HEK293 (cell line): ENCODE data around the gene MYCBPAP.

Experiments used
- CTCF ChIA-PET: fragments of 350-600 bp; formaldehyde crosslinking; extraction: SDS; loops from one replicate; lab custom pipeline; 2021; ENCODE audit warnings: antibody characterized with exemption; lab: Yijun Ruan, JAX
- POLR2A ChIA-PET: fragments of 300-600 bp; formaldehyde crosslinking; extraction: SDS; loops from one replicate; lab custom pipeline; 2020; ENCODE audit warnings: antibody characterized with exemption, inconsistent platforms; lab: Yijun Ruan, JAX
- H3K27ac ChIP-seq: fragments of 200-500 bp; sonication (Bioruptor generic); 2 replicates; pipeline ENCODE4 v1.5.1; 2014; ENCODE audit warnings: low read depth, low read length, control low read depth, inconsistent platforms; ENCODE audit errors: extremely low read depth
- H3K36me3 ChIP-seq, 2 experiments: fragments of 200-500 bp in 1 of 2; sonication (Bioruptor generic) in 1 of 2; 1 replicate in 1 of 2; 2 replicates in 1 of 2; pipeline ENCODE4 v1.5.1; 2014 to 2017; ENCODE audit warnings: inconsistent platforms in 2 of 2, low read length in 2 of 2; ENCODE audit not compliant: control insufficient read depth in 2 of 2, insufficient read depth in 1 of 2
- H3K4me1 ChIP-seq: fragments of 200-500 bp; sonication (Bioruptor generic); 2 replicates; pipeline ENCODE4 v1.5.1; 2014; ENCODE audit warnings: mild to moderate bottlenecking, low read length, inconsistent platforms; ENCODE audit not compliant: control insufficient read depth, insufficient read depth
- H3K4me3 ChIP-seq: 2 replicates; pipeline ENCODE4 v1.5.1; 2011; ENCODE audit warnings: low read depth, mild to moderate bottlenecking, control low read depth, low read length, moderate library complexity
- H3K9me3 ChIP-seq: fragments of 200-500 bp; sonication (Bioruptor generic); 2 replicates; pipeline ENCODE4 v1.5.1; 2014; ENCODE audit warnings: low read depth, low read length, inconsistent platforms; ENCODE audit not compliant: control insufficient read depth, insufficient read depth
- KLF1 ChIP-seq: fragments of 450-650 bp; formaldehyde crosslinking; IDR thresholded peaks from 2 replicates; pipeline ENCODE4 v1.5.1; 2016; ENCODE audit warnings: missing biosample characterization, missing genetic modification characterization
- REPIN1 ChIP-seq: fragments of 450-650 bp; formaldehyde crosslinking; IDR thresholded peaks from 2 replicates; pipeline ENCODE4 v1.5.1; 2017; ENCODE audit warnings: missing biosample characterization, missing genetic modification characterization, low read depth
- ZBTB17 ChIP-seq: fragments of 450-650 bp; formaldehyde crosslinking; IDR thresholded peaks from 2 replicates; pipeline ENCODE4 v1.5.1; 2016; ENCODE audit warnings: missing biosample characterization, missing genetic modification characterization
- ZBTB48 ChIP-seq: fragments of 450-650 bp; formaldehyde crosslinking; IDR thresholded peaks from 2 replicates; pipeline ENCODE4 v1.5.1; 2016; ENCODE audit warnings: missing biosample characterization, missing genetic modification characterization
- ZIC2 ChIP-seq: fragments of 450-650 bp; formaldehyde crosslinking; IDR thresholded peaks from 2 replicates; pipeline ENCODE4 v1.5.1; 2016; ENCODE audit warnings: missing biosample characterization, missing genetic modification characterization
- ZNF155 ChIP-seq: fragments of 450-650 bp; formaldehyde crosslinking; IDR thresholded peaks from 2 replicates; pipeline ENCODE4 v1.5.1; 2016; ENCODE audit warnings: missing biosample characterization, missing genetic modification characterization
- ZNF184 ChIP-seq: fragments of 450-650 bp; IDR thresholded peaks from 2 replicates; pipeline ENCODE4 v1.5.1; 2018; ENCODE audit warnings: missing biosample characterization, mild to moderate bottlenecking, missing genetic modification characterization
- ZNF2 ChIP-seq: fragments of 450-650 bp; formaldehyde crosslinking; IDR thresholded peaks from 2 replicates; pipeline ENCODE4 v1.5.1; 2016; ENCODE audit warnings: missing biosample characterization, missing genetic modification characterization
- ZNF501 ChIP-seq: fragments of 450-650 bp; formaldehyde crosslinking; IDR thresholded peaks from 2 replicates; pipeline ENCODE4 v1.5.1; 2016; ENCODE audit warnings: missing biosample characterization, missing genetic modification characterization
- TF ChIP-seq, protein P1 (sequence below): fragments of 450-650 bp; formaldehyde crosslinking; IDR thresholded peaks from 2 replicates; pipeline ENCODE4 v1.5.1; 2016; ENCODE audit warnings: missing biosample characterization, missing genetic modification characterization
- TF ChIP-seq, protein P2 (sequence below): fragments of 450-650 bp; formaldehyde crosslinking; IDR thresholded peaks from 2 replicates; pipeline ENCODE4 v1.5.1; 2016; ENCODE audit warnings: missing biosample characterization, missing genetic modification characterization, low read depth
- TF ChIP-seq, protein P3 (sequence below): IDR thresholded peaks from 2 replicates; pipeline ENCODE4 v1.6.1; 2011; ENCODE audit warnings: mild to moderate bottlenecking, low read depth, low read length, borderline replicate concordance
- TF ChIP-seq, protein P4 (sequence below): fragments of 450-650 bp; formaldehyde crosslinking; IDR thresholded peaks from 2 replicates; pipeline ENCODE4 v1.5.1; 2016; ENCODE audit warnings: missing biosample characterization, missing genetic modification characterization

Gene MYCBPAP

DNA sequence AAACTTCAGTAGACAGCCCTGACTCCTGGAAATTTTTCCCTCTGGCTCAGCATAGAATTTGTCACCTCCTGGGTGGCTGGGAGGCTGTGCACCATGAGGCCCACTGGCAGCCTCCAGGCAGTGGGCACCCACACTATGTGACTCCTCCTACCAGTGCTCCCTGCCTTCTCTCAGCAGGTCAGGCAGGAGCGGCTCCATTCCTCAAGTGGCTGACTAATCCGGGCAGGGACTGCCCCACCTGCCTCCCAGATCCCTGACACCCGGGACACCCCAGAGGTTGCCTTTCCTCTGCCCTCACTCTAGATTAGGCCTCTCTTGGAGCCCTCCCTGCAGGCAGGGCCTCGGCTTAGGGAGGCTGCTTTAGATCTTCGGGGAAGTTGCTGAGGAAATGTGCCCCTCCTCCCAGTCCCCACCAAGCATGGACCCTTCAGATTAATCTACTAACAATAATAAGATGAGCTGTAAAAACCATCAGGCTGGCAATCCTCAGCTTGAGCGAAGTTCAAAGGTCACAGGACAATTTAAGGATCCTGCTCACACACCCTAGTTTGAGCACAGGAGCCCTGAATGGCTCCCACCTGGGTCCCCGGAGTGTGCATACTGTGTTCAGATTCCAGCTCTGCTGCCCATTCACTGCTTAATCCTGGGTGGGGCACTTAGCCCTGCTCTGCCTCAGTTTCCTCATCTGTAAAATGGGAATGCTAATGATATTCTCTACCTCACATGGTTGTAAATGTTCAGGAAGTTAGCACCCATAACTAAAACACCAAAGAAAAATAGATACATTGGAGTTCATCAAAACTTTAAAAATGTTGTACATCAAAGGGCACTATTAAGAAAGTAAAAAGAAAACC is 10.0 kb upstream of the MYCBPAP start:
- H3K27ac ChIP-seq = no peak overlapping the region
- no peaks in the 10 kb centered on the region for H3K36me3 ChIP-seq
- H3K9me3 ChIP-seq = no peaks in the 10 kb centered on the region
- TF ChIP-seq, protein P1, sequence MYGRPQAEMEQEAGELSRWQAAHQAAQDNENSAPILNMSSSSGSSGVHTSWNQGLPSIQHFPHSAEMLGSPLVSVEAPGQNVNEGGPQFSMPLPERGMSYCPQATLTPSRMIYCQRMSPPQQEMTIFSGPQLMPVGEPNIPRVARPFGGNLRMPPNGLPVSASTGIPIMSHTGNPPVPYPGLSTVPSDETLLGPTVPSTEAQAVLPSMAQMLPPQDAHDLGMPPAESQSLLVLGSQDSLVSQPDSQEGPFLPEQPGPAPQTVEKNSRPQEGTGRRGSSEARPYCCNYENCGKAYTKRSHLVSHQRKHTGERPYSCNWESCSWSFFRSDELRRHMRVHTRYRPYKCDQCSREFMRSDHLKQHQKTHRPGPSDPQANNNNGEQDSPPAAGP (tag by site-specific recombination) = peak; percentile 47; the same call in 1 of the 2 replicates
- TF ChIP-seq ZIC2 (tag by site-specific recombination) = peak; percentile 60
- TF ChIP-seq, protein P2, sequence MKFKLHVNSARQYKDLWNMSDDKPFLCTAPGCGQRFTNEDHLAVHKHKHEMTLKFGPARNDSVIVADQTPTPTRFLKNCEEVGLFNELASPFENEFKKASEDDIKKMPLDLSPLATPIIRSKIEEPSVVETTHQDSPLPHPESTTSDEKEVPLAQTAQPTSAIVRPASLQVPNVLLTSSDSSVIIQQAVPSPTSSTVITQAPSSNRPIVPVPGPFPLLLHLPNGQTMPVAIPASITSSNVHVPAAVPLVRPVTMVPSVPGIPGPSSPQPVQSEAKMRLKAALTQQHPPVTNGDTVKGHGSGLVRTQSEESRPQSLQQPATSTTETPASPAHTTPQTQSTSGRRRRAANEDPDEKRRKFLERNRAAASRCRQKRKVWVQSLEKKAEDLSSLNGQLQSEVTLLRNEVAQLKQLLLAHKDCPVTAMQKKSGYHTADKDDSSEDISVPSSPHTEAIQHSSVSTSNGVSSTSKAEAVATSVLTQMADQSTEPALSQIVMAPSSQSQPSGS (tag by site-specific recombination) = no peak
- ChIA-PET CTCF (interaction anchor here (0.7 to 7.5 kb wide), 2 partner anchors 13 to 439 kb away, joined by 3 to 95 read pairs; no protein-coding TSS in a partner anchor), POLR2A (no interaction called here)
- H3K4me3 ChIP-seq = no peak overlapping the region
- H3K4me1 ChIP-seq = 0 out of 2 replicates have a peak, but pooled peaks cover 3% of the 10 kb centered on the region

DNA sequence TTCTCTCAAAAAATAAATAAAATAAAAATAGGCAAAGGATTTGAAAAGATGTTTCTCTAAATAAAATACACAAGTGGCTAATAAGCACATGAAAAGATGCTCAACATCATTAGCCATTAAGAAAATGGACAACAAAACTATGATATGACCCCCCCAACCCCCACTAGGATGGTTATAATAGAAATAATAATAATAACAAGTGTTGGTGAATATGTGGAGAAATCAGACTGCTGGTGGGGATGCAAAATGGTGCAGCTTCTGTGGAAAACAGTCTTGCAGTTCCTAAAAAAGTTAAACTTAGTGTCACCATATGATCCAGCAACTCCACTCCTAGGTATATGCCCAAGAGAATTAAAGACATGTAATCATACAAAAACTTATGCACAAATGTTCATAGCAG is 9.0 kb upstream of the MYCBPAP start:
- CTCF ChIA-PET = interaction anchor here (0.7 to 7.5 kb wide), 2 partner anchors 14 to 438 kb away, joined by 3 to 95 read pairs; no protein-coding TSS in a partner anchor
- Histone ChIP-seq H3K9me3 (no peaks in the 10 kb centered on the region), H3K4me1 (no peaks in the 10 kb centered on the region), H3K4me3 (no peak overlapping the region), H3K27ac (no peak overlapping the region), H3K36me3 (no peaks in the 10 kb centered on the region)
- POLR2A ChIA-PET = interaction anchor here (0.6 kb wide), 1 partner anchor 29 kb away, joined by 5 read pairs; no protein-coding TSS in a partner anchor
- TF ChIP-seq KLF1 (no peak), ZNF184 (tag by site-specific recombination) (peak; percentile 99)

DNA sequence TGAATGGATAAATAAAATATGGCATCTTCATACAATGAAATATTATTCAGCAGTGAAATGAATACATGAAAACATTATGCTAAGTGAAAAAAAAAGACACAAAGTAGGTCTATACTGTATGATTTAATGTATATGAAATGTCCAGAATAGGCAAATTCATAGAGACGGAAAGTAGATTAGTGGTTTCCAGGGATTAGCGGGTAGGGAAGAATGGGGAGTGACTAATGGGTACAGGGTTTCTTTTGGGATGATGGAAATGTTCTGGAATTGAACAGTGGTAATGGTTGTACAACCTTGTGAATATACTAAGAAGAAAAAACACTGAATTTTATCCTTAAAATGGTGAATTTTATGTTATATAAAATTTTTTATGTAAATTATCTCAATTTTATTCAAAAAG is 8.5 kb upstream of the MYCBPAP start:
- Histone ChIP-seq H3K36me3 (no peaks in the 10 kb centered on the region), H3K27ac (no peak overlapping the region), H3K4me1 (no peaks in the 10 kb centered on the region), H3K9me3 (no peaks in the 10 kb centered on the region), H3K4me3 (no peak overlapping the region)
- ChIA-PET CTCF (interaction anchor here (0.7 to 7.5 kb wide), 2 partner anchors 14 to 25 kb away, joined by 3 to 95 read pairs; no protein-coding TSS in a partner anchor), POLR2A (no interaction called here)
- TF ChIP-seq REPIN1 (tag by site-specific recombination) (no peak), ZNF155 (tag by site-specific recombination) (no peak), ZNF2 (no peak), ZBTB17 (tag by site-specific recombination) (no peak), ZBTB48 (tag by site-specific recombination) (no peak), ZNF501 (tag by site-specific recombination) (no peak)
- TF ChIP-seq, protein P3, sequence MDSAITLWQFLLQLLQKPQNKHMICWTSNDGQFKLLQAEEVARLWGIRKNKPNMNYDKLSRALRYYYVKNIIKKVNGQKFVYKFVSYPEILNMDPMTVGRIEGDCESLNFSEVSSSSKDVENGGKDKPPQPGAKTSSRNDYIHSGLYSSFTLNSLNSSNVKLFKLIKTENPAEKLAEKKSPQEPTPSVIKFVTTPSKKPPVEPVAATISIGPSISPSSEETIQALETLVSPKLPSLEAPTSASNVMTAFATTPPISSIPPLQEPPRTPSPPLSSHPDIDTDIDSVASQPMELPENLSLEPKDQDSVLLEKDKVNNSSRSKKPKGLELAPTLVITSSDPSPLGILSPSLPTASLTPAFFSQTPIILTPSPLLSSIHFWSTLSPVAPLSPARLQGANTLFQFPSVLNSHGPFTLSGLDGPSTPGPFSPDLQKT = no peak
- TF ChIP-seq, protein P4, sequence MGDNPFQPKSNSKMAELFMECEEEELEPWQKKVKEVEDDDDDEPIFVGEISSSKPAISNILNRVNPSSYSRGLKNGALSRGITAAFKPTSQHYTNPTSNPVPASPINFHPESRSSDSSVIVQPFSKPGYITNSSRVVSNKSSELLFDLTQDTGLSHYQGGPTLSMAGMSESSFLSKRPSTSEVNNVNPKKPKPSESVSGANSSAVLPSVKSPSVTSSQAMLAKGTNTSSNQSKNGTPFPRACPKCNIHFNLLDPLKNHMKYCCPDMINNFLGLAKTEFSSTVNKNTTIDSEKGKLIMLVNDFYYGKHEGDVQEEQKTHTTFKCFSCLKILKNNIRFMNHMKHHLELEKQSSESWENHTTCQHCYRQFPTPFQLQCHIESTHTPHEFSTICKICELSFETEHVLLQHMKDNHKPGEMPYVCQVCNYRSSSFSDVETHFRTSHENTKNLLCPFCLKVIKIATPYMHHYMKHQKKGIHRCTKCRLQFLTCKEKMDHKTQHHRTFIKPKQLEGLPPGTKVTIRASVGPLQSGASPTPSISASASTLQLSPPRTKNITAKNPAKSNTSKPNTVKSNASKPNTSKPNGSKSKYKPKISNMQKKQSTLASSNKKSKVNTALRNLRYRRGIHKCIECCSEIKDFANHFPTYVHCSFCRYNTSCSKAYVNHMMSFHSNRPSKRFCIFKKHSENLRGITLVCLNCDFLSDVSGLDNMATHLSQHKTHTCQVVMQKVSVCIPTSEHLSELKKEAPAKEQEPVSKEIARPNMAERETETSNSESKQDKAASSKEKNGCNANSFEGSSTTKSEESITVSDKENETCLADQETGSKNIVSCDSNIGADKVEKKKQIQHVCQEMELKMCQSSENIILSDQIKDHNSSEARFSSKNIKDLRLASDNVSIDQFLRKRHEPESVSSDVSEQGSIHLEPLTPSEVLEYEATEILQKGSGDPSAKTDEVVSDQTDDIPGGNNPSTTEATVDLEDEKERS (tag by site-specific recombination) = no peak
